NCI-H82 (cell line): ENCODE measurements around the gene ARID4A.
"Not testable (repeated sequence)": the region's sequence is repeated elsewhere in the genome, so short reads cannot be mapped to it uniquely, and the experiment has no call there.

Experiments
- DNase-seq: peaks from one replicate; lab custom pipeline; 2025; lab: John Stamatoyannopoulos, UW

Gene ARID4A

GRCh38 chr14:58298477-58299400 is at the start of gene ARID4A:
ARID4A (plus strand) TSS chr14:58298555; CDS start chr14:58299855, 1,300 bp downstream.
- peak; percentile 43 for DNase-seq

GRCh38 chr14:58249611-58250010 is 48.7 kb upstream of the ARID4A start:
- DNase-seq, result no peak

- DNase-seq, result no peak
Measured at GRCh38 chr14:58258156-58258555, 40.2 kb upstream of the ARID4A start.

GRCh38 chr14:58262005-58262404 is 36.4 kb upstream of the ARID4A start:
- not testable (repeated sequence) for DNase-seq

- no peak for DNase-seq
Measured at GRCh38 chr14:58265401-58265800, 33.0 kb upstream of the ARID4A start.

- no peak for DNase-seq
Measured at GRCh38 chr14:58270628-58271027, 27.7 kb upstream of the ARID4A start.

GRCh38 chr14:58272588-58273372 is 25.6 kb upstream of the ARID4A start:
- DNase-seq, result peak; percentile 6

- DNase-seq, result no peak
Measured at GRCh38 chr14:58274881-58275280, 23.5 kb upstream of the ARID4A start.

- DNase-seq, result no peak
Measured at GRCh38 chr14:58275527-58276190, 22.7 kb upstream of the ARID4A start.

GRCh38 chr14:58276208-58276607 is 22.1 kb upstream of the ARID4A start:
- no peak for DNase-seq

- DNase-seq, result no peak
Measured at GRCh38 chr14:58278177-58278576, 20.2 kb upstream of the ARID4A start.

- no peak for DNase-seq
Measured at GRCh38 chr14:58280954-58281787, 17.2 kb upstream of the ARID4A start.

GRCh38 chr14:58281969-58282368 is 16.4 kb upstream of the ARID4A start:
- DNase-seq, result no peak

GRCh38 chr14:58282925-58283593 is 15.3 kb upstream of the ARID4A start:
- DNase-seq, result no peak

GRCh38 chr14:58283730-58284129 is 14.6 kb upstream of the ARID4A start:
- no peak for DNase-seq

- DNase-seq, result no peak
Measured at GRCh38 chr14:58285132-58285531, 13.2 kb upstream of the ARID4A start.

- DNase-seq, result no peak
Measured at GRCh38 chr14:58287607-58288042, 10.7 kb upstream of the ARID4A start.

- DNase-seq, result no peak
Measured at GRCh38 chr14:58288106-58288792, 10.1 kb upstream of the ARID4A start.

GRCh38 chr14:58291646-58292045 is 6.7 kb upstream of the ARID4A start:
- no peak for DNase-seq

GRCh38 chr14:58292187-58292586 is 6.2 kb upstream of the ARID4A start:
- DNase-seq, result no peak
